GM12801 (cell line): ENCODE measurements around the gene BIRC3.

Source experiments
- TF ChIP-seq, protein P1 (sequence below): IDR thresholded peaks from one replicate; pipeline ENCODE4 v1.5.1; 2011; ENCODE audit warnings: control low read depth; ENCODE audit not compliant: insufficient read length; ENCODE audit errors: extremely low read depth

Gene BIRC3

DNA sequence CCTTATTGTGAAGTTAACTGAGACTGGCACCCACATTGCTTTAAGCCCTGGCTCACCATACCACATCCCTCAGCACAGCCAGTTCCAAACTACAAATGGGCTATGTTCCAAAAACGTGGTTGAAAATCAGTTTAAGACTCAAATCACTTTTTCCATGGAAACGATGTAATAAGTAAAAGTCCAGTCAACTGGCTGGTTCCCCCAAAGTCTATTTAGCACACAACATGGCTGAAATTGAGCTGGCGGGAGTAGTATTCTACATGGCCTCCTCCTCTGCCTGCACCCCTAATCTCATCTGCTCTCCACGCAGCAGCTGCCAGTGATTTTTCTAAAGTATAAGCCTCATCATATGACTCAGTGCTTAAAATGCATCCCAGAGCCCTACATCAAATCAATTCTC lies 40.9 kb upstream of the BIRC3 start:
- TF ChIP-seq, protein P1, sequence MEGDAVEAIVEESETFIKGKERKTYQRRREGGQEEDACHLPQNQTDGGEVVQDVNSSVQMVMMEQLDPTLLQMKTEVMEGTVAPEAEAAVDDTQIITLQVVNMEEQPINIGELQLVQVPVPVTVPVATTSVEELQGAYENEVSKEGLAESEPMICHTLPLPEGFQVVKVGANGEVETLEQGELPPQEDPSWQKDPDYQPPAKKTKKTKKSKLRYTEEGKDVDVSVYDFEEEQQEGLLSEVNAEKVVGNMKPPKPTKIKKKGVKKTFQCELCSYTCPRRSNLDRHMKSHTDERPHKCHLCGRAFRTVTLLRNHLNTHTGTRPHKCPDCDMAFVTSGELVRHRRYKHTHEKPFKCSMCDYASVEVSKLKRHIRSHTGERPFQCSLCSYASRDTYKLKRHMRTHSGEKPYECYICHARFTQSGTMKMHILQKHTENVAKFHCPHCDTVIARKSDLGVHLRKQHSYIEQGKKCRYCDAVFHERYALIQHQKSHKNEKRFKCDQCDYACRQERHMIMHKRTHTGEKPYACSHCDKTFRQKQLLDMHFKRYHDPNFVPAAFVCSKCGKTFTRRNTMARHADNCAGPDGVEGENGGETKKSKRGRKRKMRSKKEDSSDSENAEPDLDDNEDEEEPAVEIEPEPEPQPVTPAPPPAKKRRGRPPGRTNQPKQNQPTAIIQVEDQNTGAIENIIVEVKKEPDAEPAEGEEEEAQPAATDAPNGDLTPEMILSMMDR: no peak

DNA sequence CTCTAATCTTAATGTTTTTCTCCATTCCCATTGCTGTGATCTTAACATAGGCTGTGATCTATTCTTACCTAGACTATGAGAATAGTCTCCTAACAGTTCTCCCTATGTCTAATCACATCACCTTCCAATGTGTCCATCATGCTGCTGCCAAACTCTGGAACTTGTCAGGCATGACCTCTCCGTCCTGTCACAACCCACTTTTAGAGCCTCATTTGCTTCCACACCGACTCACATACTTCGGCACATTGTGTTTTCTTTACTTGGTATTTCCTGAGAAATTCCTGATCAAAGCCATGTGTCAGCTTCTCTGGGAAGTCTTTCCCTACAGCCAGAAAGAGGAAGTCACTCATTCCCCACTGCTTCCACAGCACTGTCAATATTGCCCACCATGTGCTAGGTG lies 40.5 kb upstream of the BIRC3 start:
- TF ChIP-seq, protein P1: no peak

DNA sequence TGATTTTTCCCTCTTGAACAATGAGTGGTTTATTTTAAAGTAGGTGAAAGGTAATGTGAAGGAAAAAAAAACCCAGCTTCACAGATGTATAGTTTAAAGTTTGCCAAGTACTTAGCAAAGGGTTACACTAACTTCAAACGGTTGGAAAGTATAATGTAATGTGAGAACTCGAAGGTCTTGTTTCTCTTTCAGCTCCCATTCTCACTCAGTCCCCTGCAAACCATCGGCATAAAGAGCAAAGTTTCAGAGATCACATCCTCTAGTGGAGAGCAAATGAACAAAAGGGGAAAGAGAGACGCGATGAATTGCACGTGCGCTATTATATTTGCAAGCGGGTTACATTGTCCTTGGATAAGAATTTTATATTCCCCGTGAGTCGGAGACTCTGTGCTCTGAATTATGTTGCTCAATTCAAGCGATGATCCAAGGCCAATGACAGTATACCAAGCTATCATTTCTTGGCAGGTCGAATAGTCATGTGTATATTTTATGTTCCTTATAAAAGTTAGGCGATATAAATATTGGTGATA lies 37.6 kb upstream of the BIRC3 start:
- TF ChIP-seq, protein P1: no peak

DNA sequence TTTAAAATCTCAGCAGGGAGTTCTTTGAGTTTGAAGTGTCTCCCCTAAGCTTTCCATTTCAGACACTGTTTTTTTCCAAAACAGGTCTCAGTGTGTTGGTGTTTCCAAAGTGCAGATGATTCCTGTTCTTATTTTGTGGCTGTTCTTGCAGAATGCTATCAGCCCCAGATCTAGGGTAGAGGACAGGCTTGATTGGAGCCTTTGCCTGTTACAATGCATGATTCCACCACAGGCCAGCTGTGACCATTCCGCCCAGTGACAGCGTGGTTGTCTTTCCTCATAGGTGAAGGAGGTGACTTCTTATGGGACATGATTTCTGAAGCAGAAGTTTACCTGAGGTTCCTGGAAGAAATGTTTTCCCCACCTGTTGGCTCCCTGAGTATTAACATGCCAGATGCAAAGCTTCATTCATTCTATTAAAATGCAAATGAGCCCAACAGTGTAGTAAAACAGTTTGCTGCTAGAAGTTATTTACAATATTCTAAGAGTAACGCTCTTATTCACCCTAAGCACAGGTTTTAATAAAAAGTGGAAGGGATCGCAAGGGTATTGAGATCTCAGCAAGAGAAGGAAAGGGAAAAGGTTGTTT lies 36.9 kb upstream of the BIRC3 start:
- TF ChIP-seq, protein P1: no peak

DNA sequence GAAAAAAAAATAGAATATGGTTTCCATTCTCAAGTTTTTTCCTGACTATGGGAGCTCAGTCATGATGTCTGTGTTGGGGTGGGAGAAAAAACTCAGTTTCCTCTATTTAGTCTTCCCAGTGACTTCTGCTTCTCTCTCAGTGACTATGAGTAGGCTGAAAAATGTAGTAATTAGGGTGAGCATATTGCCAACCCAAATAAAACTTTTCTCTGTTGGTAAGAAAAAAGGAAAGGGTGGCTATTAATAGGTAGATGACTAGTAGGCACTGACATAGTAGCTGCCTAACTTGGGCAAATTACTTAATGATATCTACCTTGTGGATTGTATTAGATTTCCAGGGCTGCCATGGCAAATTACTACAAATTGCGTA lies 34.2 kb upstream of the BIRC3 start:
- TF ChIP-seq, protein P1: no peak

DNA sequence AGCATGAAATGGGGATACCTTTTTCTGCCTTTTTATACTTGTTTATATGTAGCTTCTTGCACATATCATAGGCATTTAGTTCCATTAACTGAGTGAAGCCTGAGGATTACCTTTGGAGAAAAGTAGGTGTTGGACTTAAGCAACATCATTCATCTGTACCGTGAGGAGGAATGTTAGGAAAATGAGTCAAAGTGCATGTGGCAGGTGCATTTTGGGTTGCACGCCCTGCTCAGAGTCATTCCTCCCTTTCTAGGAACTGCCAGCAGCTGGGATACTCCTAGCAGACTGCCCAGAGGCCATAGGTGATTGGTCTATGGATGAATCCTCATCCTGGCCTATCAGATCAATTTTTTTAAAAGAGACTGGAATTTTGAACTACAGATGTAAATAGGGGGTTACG lies 33.3 kb upstream of the BIRC3 start:
- TF ChIP-seq, protein P1: no peak

DNA sequence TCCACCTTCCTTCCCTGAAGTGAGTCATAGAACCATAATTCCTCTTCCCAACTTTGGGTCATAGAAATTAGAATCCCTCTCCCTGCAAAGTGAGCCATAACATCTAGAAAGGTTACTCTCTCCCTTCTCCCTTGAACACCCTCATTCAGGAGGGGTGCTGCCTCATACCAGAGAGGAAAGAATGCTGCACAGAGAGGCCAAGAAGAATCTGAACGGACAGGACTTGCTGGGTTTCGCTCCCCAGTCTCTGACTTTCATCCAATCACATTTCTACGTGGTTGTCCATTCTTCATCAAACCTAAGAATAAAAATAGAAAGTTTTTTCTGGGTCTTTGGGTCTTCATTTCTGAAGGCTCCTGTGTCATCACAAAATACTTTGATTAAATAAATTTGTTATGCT lies 31.0 kb upstream of the BIRC3 start:
- TF ChIP-seq, protein P1: no peak
